H7 (cell line): Measurements from ENCODE around the gene ERGIC1. TPM values are rescaled to one million over a fixed set of nuclear protein-coding genes. Genes with fewer than 3 reads are reported as not detected.

Experiments used
- DNase-seq: peaks from one replicate; pipeline ENCODE4 v3.0.0; 2012
- H3K27me3 ChIP-seq: 2 replicates; pipeline ENCODE4 v1.6.0; 2011; ENCODE audit warnings: mild to moderate bottlenecking, low read length; ENCODE audit not compliant: control insufficient read depth, insufficient read depth
- H3K36me3 ChIP-seq: replicated peaks from 2 replicates; pipeline ENCODE4 v1.5.1; 2011; ENCODE audit warnings: low read length; ENCODE audit not compliant: control insufficient read depth, insufficient read depth
- H3K4me3 ChIP-seq: 2 replicates; pipeline ENCODE4 v1.5.1; 2011; ENCODE audit warnings: low read depth, mild to moderate bottlenecking, control low read depth, low read length, moderate library complexity; ENCODE audit not compliant: insufficient read depth
- total RNA-seq: library from RNA; depleted of rRNA; stranded (reverse); fragments of >200 nt; shearing (Covaris generic); gene quantifications from 2 replicates; pipeline ENCODE4 v1.2.3, GENCODE V29; 2014

Gene ERGIC1
- total RNA-seq, 1 experiment from 2014 or later, result 102 TPM

- Histone ChIP-seq H3K4me3 (no peak overlapping the region), H3K36me3 (peaks cover 6% of the 10 kb centered on the region), H3K27me3 (no peaks in the 10 kb centered on the region)
- DNase-seq, result no peak
Measured at GRCh38 chr5:172904312-172904642, 70.2 kb downstream of the ERGIC1 start.

DNA sequence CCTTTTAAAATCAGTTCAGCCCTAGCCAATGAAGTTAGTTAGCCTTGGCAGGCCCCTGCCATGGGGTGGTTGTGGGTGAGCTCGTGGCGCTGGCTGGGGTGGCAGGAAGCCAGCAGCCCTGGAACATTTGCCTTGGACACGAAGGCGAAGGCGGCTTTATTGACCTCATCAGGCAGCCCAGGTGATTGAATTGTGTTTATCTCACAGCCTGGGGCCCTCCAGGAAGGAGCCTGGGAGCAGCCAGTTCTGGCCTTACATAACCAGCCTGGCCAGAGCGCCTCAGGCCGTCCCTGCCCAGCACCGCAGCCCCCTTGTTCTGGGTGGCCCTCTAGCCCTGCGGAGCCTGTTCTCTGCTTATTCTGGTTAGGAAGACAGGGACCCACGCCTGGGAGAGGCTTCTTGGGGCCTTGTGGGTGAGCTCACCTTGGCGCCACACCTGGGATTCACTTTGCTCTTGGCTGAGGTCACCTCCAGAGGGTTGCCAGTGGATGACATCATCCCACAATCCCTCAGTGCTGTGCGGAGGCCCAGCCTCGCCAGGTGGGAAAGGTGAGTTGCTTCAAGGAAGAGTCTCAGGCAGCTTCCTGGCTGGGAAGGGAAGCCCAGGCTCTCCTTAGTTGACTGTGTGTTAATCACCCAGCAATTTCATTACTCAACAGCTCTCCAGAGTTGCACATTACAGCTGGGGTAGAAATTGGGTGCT, 70.7 kb downstream of the ERGIC1 start:
- Histone ChIP-seq H3K36me3 (peaks cover 9% of the 10 kb centered on the region), H3K4me3 (no peak overlapping the region), H3K27me3 (no peaks in the 10 kb centered on the region)
- no peak for DNase-seq

GRCh38 chr5:172905346-172906140, 71.5 kb downstream of the ERGIC1 start:
- no peaks in the 10 kb centered on the region for H3K27me3 ChIP-seq
- no peak overlapping the region for H3K4me3 ChIP-seq
- H3K36me3 ChIP-seq, result peaks cover 12% of the 10 kb centered on the region
- DNase-seq, result no peak

GRCh38 chr5:172906436-172906835, 72.4 kb downstream of the ERGIC1 start:
- DNase-seq, result no peak
- peaks cover 14% of the 10 kb centered on the region for H3K36me3 ChIP-seq
- H3K4me3 ChIP-seq, result no peak overlapping the region
- H3K27me3 ChIP-seq, result no peaks in the 10 kb centered on the region

- Histone ChIP-seq H3K27me3 (no peaks in the 10 kb centered on the region), H3K36me3 (peaks cover 15% of the 10 kb centered on the region), H3K4me3 (no peak overlapping the region)
- DNase-seq, result peak; percentile 71
Measured at GRCh38 chr5:172906888-172907287, 72.8 kb downstream of the ERGIC1 start.

DNA sequence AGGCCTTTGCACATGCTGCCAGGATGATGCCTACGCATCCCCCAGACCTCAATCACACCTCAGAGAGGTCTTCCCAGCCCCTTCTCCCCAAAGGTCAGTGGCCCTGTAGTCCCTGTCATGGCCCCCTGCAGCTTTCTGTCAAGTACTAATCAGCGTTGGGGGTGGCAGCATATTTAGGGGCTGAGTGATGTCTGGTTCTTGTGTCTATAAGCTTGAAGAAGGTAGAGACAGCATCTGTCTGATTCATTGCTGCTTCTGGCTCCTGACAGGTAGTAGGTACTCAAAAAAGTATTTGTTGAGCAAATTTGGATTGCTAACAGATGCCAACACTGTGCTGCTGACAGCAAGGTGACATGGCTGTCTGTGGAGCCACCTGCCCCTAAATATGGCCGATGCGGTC, 73.6 kb downstream of the ERGIC1 start:
- peaks cover 15% of the 10 kb centered on the region for H3K36me3 ChIP-seq
- no peak for DNase-seq
- H3K27me3 ChIP-seq, result no peaks in the 10 kb centered on the region
- no peak overlapping the region for H3K4me3 ChIP-seq

DNA sequence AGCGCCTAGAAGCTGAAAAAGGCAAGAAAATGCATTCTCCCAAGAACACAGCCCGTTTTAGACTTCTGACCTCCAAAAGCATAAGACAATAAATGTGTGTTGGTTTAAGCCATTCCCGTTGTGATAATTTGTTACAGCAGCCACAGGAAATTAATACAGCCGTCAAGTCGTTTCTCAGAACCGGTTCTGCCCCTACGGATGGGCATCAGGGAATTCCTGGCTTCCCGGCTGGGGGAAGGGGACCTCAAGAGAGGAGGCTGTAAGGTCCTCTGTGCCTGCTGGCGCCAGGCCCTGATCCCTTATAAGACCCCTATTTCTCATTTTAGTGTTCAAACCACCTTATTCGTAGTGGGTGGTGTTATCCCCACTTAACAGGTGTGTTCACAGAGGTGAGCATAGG, 74.6 kb downstream of the ERGIC1 start:
- H3K36me3 ChIP-seq, result peaks cover 17% of the 10 kb centered on the region
- no peak for DNase-seq
- H3K4me3 ChIP-seq, result no peak overlapping the region
- H3K27me3 ChIP-seq, result no peaks in the 10 kb centered on the region

- peaks cover 20% of the 10 kb centered on the region for H3K36me3 ChIP-seq
- no peak for DNase-seq
- no peaks in the 10 kb centered on the region for H3K27me3 ChIP-seq
- no peak overlapping the region for H3K4me3 ChIP-seq
Measured at GRCh38 chr5:172909931-172910502, 76.0 kb downstream of the ERGIC1 start.

DNA sequence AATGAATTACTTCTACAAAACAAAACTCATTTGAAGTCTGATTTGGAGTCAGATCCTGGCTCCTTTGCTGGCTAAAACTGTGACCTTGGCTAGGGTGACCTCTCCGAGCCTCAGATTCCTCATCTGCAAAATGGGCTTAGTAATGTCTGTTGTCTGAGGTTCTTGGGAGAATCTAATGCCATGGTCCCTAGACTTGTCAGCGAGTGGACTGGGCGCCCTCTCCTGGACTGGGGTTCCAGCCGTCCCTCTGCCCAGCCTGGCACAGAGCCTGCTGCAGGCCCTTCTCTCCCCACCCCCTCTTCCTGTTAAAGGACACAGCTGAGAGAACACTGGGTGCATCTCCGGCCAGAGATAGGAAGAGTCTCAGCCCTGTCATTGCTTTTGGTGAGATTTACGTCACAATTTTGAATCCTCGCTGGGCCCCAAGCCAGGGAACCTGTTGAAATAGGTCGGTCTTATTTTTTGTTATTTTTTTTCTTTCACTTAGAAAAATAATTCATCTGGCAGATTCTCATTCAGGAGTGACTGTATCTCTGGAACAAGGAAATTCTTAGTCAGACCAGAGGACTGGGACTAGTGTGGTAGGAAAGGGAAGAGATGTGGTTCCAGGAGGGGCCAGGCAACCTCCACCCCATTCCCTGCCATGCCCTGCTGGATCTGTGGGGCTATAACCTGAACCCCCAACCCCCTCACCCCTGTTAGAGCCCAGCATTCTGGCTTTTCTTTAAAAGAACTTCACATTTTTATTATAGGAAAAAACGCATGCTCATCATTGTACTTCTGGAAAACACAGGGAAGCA, 77.0 kb downstream of the ERGIC1 start:
- peak; percentile 67 for DNase-seq

GRCh38 chr5:172911628-172911880, 77.5 kb downstream of the ERGIC1 start:
- Histone ChIP-seq H3K27me3 (no peaks in the 10 kb centered on the region), H3K36me3 (peaks cover 29% of the 10 kb centered on the region), H3K4me3 (no peak overlapping the region)
- DNase-seq, result no peak

More for the DNA sequence above, 77.0 kb downstream of the ERGIC1 start:
- Histone ChIP-seq H3K36me3 (peaks cover 25% of the 10 kb centered on the region), H3K27me3 (no peaks in the 10 kb centered on the region), H3K4me3 (no peak overlapping the region)

DNA sequence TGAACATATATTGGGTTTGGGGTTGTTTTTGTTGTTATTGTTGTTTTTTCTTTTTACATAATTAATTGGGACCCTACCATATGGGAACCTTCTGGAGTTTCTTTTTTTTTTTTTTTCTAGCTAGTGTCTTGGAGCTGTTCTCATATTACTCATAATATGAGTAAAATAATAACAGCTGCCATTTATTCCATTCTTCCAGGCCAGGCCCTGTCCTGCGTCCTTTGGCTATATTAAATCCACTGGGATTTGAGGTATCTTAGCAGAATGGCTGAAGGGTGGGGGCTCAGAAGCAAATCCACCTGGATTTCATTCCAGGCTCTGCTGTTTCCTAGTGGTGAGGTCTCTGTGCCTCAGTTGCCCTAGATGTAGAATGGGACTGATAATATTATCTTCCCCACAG, 77.9 kb downstream of the ERGIC1 start:
- Histone ChIP-seq H3K27me3 (no peaks in the 10 kb centered on the region), H3K36me3 (peaks cover 29% of the 10 kb centered on the region), H3K4me3 (no peak overlapping the region)

GRCh38 chr5:172913117-172913850, 79.2 kb downstream of the ERGIC1 start:
- Histone ChIP-seq H3K4me3 (no peak overlapping the region), H3K27me3 (no peaks in the 10 kb centered on the region), H3K36me3 (peaks cover 29% of the 10 kb centered on the region)
- no peak for DNase-seq

More for the DNA sequence above, 77.9 kb downstream of the ERGIC1 start:
- no peak for DNase-seq

DNA sequence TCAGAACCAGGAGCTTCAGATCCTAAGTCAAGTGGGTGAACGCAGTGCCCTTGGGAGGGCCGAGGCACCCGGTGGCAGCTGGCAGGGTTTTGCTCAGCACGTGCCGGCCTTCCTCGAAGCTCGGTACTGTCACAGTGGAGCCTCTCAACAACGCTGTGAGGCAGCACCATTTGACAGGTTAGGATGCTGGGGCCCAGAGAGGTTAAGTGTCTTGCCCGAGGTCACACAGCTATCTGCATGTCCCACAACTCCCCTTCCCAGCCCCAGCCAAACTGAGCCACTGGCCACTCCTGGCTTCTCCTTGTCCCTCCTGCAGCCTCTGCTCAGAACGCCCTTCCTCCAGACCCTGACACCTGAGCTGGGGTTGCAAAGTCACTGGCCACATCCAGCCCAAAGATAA, 81.5 kb downstream of the ERGIC1 start:
- no peak for DNase-seq
- Histone ChIP-seq H3K4me3 (no peak overlapping the region), H3K27me3 (no peaks in the 10 kb centered on the region), H3K36me3 (peaks cover 25% of the 10 kb centered on the region)
